ENCODE results near the gene RNF217.

Gene RNF217

GRCh38 chr6:125002406-125002741 lies 40.1 kb downstream of the RNF217 start:
- DNase-seq (ENCODE audit: low read depth): no peak
- TF ChIP-seq CTCF (IDR thresholded peaks at IDR 0.05; ENCODE audit: control insufficient read depth, extremely low read depth, insufficient read depth): no peak
- no peak overlapping the region for H3K4me3 ChIP-seq (ENCODE audit: low read depth, low read length)

- no peak overlapping the region for H3K4me3 ChIP-seq (ENCODE audit: low read depth, low read length)
- TF ChIP-seq CTCF (IDR thresholded peaks at IDR 0.05; ENCODE audit: control insufficient read depth, extremely low read depth, insufficient read depth): no peak
These were observed 40.8 kb downstream of the RNF217 start for GRCh38 chr6:125003070-125003469.

GRCh38 chr6:125004198-125004597 lies 42.0 kb downstream of the RNF217 start:
- TF ChIP-seq CTCF (IDR thresholded peaks at IDR 0.05; ENCODE audit: control insufficient read depth, extremely low read depth, insufficient read depth): no peak
- no peak overlapping the region for H3K4me3 ChIP-seq (ENCODE audit: low read depth, low read length)
- no peak for DNase-seq (ENCODE audit: low read depth)

More at GRCh38 chr6:125003070-125003469, 40.8 kb downstream of the RNF217 start:
- no peak for DNase-seq (ENCODE audit: low read depth)

GRCh38 chr6:125004797-125005595 lies 42.8 kb downstream of the RNF217 start:
- no peak for DNase-seq (ENCODE audit: low read depth)
- TF ChIP-seq CTCF (IDR thresholded peaks at IDR 0.05; ENCODE audit: control insufficient read depth, extremely low read depth, insufficient read depth): no peak

GRCh38 chr6:125008261-125008703 lies 46.0 kb downstream of the RNF217 start:
- H3K4me3 ChIP-seq (ENCODE audit: low read depth, low read length): no peak overlapping the region
- TF ChIP-seq CTCF (IDR thresholded peaks at IDR 0.05; ENCODE audit: control insufficient read depth, extremely low read depth, insufficient read depth): no peak
- no peak for DNase-seq (ENCODE audit: low read depth)

More at GRCh38 chr6:125004797-125005595, 42.8 kb downstream of the RNF217 start:
- no peak overlapping the region for H3K4me3 ChIP-seq (ENCODE audit: low read depth, low read length)

GRCh38 chr6:125008957-125009356 lies 46.7 kb downstream of the RNF217 start:
- no peak for TF ChIP-seq CTCF (IDR thresholded peaks at IDR 0.05; ENCODE audit: control insufficient read depth, extremely low read depth, insufficient read depth)
- no peak for DNase-seq (ENCODE audit: low read depth)
- no peak overlapping the region for H3K4me3 ChIP-seq (ENCODE audit: low read depth, low read length)

- no peak for DNase-seq (ENCODE audit: low read depth)
- H3K4me3 ChIP-seq (ENCODE audit: low read depth, low read length): no peak overlapping the region
- no peak for TF ChIP-seq CTCF (IDR thresholded peaks at IDR 0.05; ENCODE audit: control insufficient read depth, extremely low read depth, insufficient read depth)
These were observed 47.3 kb downstream of the RNF217 start for GRCh38 chr6:125009578-125009977.

All from LNCaP clone FGC (cell line).